Activated B cell treated with CpG ODN at 0.5 μM for 24 hours (primary cell): ENCODE data around the gene RAB28. TPM values are rescaled to one million over a fixed set of nuclear protein-coding genes. Genes with fewer than 3 reads are reported as not detected.

Source experiments
- ATAC-seq: fragments of 200-7000 bp; cut with Tn5 transposase; one replicate; pipeline ENCODE4 v1.10.0; 2021; ENCODE audit warnings: low read depth, mild to moderate bottlenecking, moderate library complexity
- CTCF ChIA-PET: fragments of 350-600 bp; sonication (Branson Sonifier 250); formaldehyde crosslinking; loops from one replicate; lab custom pipeline; 2021; ENCODE audit warnings: antibody characterized with exemption; lab: Charles Lee
- POLR2A ChIA-PET: fragments of 350-600 bp; sonication (Branson Sonifier 250); formaldehyde crosslinking; loops from one replicate; lab custom pipeline; 2021; ENCODE audit warnings: antibody characterized with exemption; lab: Charles Lee
- DNase-seq: peaks from one replicate; pipeline ENCODE4 v3.0.0; 2022
- H3K27ac Mint-ChIP-seq: one replicate; pipeline ENCODE4 v1.8.0; 2020; ENCODE audit warnings: mixed read lengths
- H3K27me3 Mint-ChIP-seq: one replicate; pipeline ENCODE4 v1.8.0; 2021; ENCODE audit warnings: mixed read lengths
- H3K36me3 Mint-ChIP-seq: one replicate; pipeline ENCODE4 v1.8.0; 2021; ENCODE audit warnings: low read depth, mixed read lengths
- H3K4me1 Mint-ChIP-seq: one replicate; pipeline ENCODE4 v1.8.0; 2021; ENCODE audit warnings: mixed read lengths
- H3K4me3 Mint-ChIP-seq: one replicate; pipeline ENCODE4 v1.8.0; 2020; ENCODE audit warnings: mild to moderate bottlenecking, mixed read lengths
- H3K9me3 Mint-ChIP-seq: one replicate; pipeline ENCODE4 v1.8.0; 2020; ENCODE audit warnings: mixed read lengths
- CTCF ChIP-seq: fragments of 200-600 bp; IDR thresholded peaks from one replicate; pipeline ENCODE4 v1.8.0; 2022; ENCODE audit warnings: antibody characterized with exemption, mild to moderate bottlenecking
- intact Hi-C: fragments of 100-400 bp; cut with micrococcal nuclease; formaldehyde crosslinking; loops from one replicate; pipeline ENCODE4 v1.15.1; 2024
- total RNA-seq: library from RNA; stranded (reverse); gene quantifications from 2 replicates; pipeline ENCODE4 v1.2.3, GENCODE V29; 2022

Gene RAB28
- total RNA-seq, 1 donor from 2014 or later = 16.9 TPM

DNA sequence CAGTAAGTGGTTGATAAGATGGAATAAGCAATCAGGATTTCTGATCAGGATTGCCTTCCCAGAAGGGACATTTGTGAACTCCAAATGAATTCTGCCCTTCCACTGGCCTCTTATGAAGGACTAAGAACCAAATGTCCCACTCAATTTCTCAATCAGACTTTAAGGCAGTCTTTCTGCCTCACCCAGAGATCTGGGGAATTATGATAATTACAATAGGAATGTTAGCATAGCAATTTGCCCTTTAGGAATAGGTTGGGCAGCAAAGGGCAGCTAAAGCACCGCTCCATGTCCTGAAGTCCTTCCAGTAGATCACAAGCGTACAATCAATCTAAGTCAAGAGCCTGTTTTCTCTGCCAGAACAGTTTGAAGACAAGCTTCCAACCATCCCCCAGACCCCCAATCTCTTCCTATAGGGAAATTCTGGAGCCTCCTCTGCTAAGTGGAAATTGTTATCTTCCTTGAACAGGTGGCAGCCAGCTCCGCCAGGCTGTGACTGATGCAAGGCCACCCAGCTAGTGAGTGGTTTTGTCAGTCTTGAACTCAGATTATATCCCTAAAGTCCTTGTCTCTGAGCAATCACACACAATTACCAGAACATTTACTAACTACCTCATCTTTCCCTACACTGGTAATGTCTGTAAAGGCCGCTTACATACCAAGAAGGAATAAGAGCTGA is 41.6 kb upstream of the RAB28 start:
- intact Hi-C loops = no loop called here
- ChIA-PET POLR2A (no interaction called here), CTCF (interaction anchor here (1.1 kb wide), 1 partner anchor 23 kb away, joined by 4 read pairs; no protein-coding TSS in a partner anchor)
- H3K36me3 Mint-ChIP-seq = no peaks in the 10 kb centered on the region
- peaks cover 80% of the 10 kb centered on the region for H3K27me3 Mint-ChIP-seq
- no peak overlapping the region for H3K27ac Mint-ChIP-seq
- no peak for ATAC-seq
- TF ChIP-seq CTCF = no peak
- H3K4me3 Mint-ChIP-seq = no peak overlapping the region
- no peak for DNase-seq
- peaks cover 33% of the 10 kb centered on the region for H3K4me1 Mint-ChIP-seq
- peaks cover 4% of the 10 kb centered on the region for H3K9me3 Mint-ChIP-seq

GRCh38 chr4:13524504-13525243 is 40.5 kb upstream of the RAB28 start:
- peaks cover 74% of the 10 kb centered on the region for H3K27me3 Mint-ChIP-seq
- H3K4me3 Mint-ChIP-seq = no peak overlapping the region
- ChIA-PET POLR2A (no interaction called here), CTCF (no interaction called here)
- peaks cover 32% of the 10 kb centered on the region for H3K4me1 Mint-ChIP-seq
- H3K27ac Mint-ChIP-seq = no peak overlapping the region
- intact Hi-C loops = no loop called here
- no peak for ATAC-seq
- H3K36me3 Mint-ChIP-seq = no peaks in the 10 kb centered on the region
- no peak for DNase-seq
- no peak for TF ChIP-seq CTCF
- peaks cover 4% of the 10 kb centered on the region for H3K9me3 Mint-ChIP-seq

GRCh38 chr4:13523591-13524503 is 39.7 kb upstream of the RAB28 start:
- no peak overlapping the region for H3K4me3 Mint-ChIP-seq
- TF ChIP-seq CTCF = no peak
- peaks cover 4% of the 10 kb centered on the region for H3K9me3 Mint-ChIP-seq
- ATAC-seq (no peak), DNase-seq (no peak)
- ChIA-PET POLR2A (no interaction called here), CTCF (no interaction called here)
- H3K4me1 Mint-ChIP-seq = peaks cover 27% of the 10 kb centered on the region
- intact Hi-C loops = no loop called here
- no peaks in the 10 kb centered on the region for H3K36me3 Mint-ChIP-seq
- peaks cover 72% of the 10 kb centered on the region for H3K27me3 Mint-ChIP-seq
- H3K27ac Mint-ChIP-seq = no peak overlapping the region

DNA sequence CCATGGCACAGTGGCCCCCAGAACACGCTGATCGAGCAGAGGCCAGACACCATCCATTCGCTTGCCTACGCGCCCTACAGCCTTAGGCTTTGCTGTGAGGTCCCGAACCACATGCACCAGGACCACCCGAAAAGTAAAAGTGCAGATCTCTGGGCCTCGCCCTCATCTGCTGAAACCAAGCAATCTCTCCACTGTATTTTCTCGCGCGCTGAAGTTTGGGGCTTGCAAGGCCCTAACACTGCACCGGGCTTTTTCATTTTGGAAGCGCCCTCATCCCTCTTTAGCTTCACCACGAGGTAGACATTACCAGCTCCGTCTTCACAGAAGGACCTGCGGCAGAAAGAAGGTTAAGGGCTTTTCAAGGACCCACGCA is 39.0 kb upstream of the RAB28 start:
- ChIA-PET POLR2A (no interaction called here), CTCF (no interaction called here)
- Mint-ChIP-seq H3K27me3 (peaks cover 68% of the 10 kb centered on the region), H3K9me3 (peaks cover 4% of the 10 kb centered on the region), H3K4me1 (peaks cover 19% of the 10 kb centered on the region), H3K36me3 (no peaks in the 10 kb centered on the region), H3K4me3 (no peak overlapping the region), H3K27ac (no peak overlapping the region)
- no peak for TF ChIP-seq CTCF
- no peak for ATAC-seq
- DNase-seq = no peak
- intact Hi-C loops = no loop called here
